Nephron progenitor cell (in vitro differentiated cells): ENCODE measurements around the gene GALNS.

ENCODE experiments used
- DNase-seq: peaks from one replicate; pipeline ENCODE4 v3.0.0; 2021
- H3K27ac Mint-ChIP-seq: 2 replicates; pipeline ENCODE4 v1.8.0; 2021; ENCODE audit warnings: mild to moderate bottlenecking, moderate library complexity, mixed read lengths
- H3K27me3 Mint-ChIP-seq: 2 replicates; pipeline ENCODE4 v1.8.0; 2021; ENCODE audit warnings: mild to moderate bottlenecking, low read depth, mixed read lengths; ENCODE audit not compliant: poor library complexity
- H3K36me3 Mint-ChIP-seq: 2 replicates; pipeline ENCODE4 v1.8.0; 2021; ENCODE audit warnings: low read depth, mixed read lengths
- H3K4me1 Mint-ChIP-seq: 2 replicates; pipeline ENCODE4 v1.8.0; 2021; ENCODE audit warnings: mixed read lengths
- H3K4me3 Mint-ChIP-seq: 2 replicates; pipeline ENCODE4 v1.8.0; 2021; ENCODE audit warnings: mild to moderate bottlenecking, moderate library complexity, mixed read lengths
- H3K9me3 Mint-ChIP-seq: 2 replicates; pipeline ENCODE4 v1.8.0; 2021; ENCODE audit warnings: mild to moderate bottlenecking, moderate library complexity, mixed read lengths
- TF ChIP-seq, protein P1 (sequence below): fragments of 200-600 bp; sonication (generic); IDR thresholded peaks from 2 replicates; pipeline ENCODE4 v1.5.0; 2021; ENCODE audit warnings: antibody characterized with exemption

The GALNS gene

DNA sequence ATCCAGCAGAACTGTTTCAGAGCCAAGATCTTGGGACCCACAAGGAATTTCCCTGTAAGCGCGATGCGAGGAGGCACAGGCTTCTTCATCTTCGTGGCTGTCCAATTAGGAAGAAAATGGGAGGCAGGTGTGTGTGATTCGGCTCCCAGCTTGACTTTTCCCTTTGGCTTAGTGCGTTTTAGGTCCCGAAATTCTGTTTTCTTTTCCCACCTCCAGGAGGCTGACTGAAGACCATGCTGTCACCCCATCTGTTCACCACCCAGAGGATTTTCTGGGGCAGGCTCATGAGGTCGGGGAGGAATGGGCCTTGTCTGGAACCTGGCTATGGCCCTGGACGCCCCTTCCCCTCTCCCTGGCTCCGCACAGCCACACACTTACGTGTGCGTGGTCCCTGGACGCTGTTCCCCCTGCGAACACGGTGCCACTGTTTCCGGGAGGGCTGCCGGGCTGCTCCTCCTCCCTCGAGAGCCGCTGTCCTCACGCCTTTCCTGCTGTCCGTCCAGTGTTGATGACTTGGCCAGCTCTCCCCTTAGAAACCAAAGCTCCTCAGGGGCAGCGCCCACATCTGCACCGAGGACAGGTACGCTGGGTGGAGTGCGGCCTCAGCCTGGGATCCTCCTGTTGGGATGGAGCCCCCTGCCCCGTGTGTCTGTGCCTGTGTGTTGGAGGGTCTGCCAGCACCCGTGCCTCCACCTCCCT is 12.4 kb upstream of the GALNS start:
- H3K36me3 Mint-ChIP-seq, result no peaks in the 10 kb centered on the region
- H3K9me3 Mint-ChIP-seq, result no peaks in the 10 kb centered on the region
- TF ChIP-seq, protein P1, sequence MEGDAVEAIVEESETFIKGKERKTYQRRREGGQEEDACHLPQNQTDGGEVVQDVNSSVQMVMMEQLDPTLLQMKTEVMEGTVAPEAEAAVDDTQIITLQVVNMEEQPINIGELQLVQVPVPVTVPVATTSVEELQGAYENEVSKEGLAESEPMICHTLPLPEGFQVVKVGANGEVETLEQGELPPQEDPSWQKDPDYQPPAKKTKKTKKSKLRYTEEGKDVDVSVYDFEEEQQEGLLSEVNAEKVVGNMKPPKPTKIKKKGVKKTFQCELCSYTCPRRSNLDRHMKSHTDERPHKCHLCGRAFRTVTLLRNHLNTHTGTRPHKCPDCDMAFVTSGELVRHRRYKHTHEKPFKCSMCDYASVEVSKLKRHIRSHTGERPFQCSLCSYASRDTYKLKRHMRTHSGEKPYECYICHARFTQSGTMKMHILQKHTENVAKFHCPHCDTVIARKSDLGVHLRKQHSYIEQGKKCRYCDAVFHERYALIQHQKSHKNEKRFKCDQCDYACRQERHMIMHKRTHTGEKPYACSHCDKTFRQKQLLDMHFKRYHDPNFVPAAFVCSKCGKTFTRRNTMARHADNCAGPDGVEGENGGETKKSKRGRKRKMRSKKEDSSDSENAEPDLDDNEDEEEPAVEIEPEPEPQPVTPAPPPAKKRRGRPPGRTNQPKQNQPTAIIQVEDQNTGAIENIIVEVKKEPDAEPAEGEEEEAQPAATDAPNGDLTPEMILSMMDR, result no peak
- peaks cover 21% of the 10 kb centered on the region for H3K4me1 Mint-ChIP-seq
- no peak overlapping the region for H3K4me3 Mint-ChIP-seq
- H3K27me3 Mint-ChIP-seq, result peaks cover 3% of the 10 kb centered on the region
- DNase-seq, result no peak
- peak overlapping the region; percentile 66 for H3K27ac Mint-ChIP-seq

DNA sequence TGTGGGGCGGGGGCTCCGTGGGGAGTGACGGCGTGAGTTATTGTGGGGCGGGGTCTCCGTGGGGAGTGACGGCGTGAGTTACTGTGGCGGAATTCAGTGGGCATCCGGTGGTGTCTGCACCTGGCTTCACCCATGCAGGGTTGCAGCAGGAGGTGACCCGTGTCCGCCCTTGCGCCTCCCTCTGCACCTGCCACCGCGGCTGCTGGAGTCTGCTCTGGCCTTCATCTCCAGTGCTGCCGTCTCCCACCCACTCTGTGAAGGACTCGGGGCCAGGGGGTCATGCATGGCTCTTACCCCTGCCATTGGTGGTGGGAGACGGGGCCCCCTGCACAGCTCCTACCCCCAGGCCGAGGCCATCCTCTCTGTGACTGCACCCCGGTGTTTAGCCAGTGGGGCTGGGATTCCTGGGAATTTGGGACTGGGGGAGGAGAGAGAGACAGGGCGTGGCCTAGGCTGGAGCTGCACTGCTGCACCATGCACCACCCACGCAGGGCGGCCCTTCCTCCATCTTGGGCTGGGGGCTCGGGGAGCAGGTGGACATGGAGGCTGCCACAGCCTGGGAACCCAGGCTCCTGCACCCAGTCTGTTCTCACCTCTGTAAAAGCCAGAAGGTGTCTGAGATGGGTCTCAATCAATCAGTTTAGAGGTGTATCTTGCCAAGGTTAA is 11.0 kb upstream of the GALNS start:
- DNase-seq, result no peak
- peaks cover 21% of the 10 kb centered on the region for H3K4me1 Mint-ChIP-seq
- no peak overlapping the region for H3K27ac Mint-ChIP-seq
- H3K36me3 Mint-ChIP-seq, result no peaks in the 10 kb centered on the region
- H3K9me3 Mint-ChIP-seq, result no peaks in the 10 kb centered on the region
- TF ChIP-seq, protein P1, result no peak
- H3K4me3 Mint-ChIP-seq, result no peak overlapping the region
- H3K27me3 Mint-ChIP-seq, result peaks cover 3% of the 10 kb centered on the region

DNA sequence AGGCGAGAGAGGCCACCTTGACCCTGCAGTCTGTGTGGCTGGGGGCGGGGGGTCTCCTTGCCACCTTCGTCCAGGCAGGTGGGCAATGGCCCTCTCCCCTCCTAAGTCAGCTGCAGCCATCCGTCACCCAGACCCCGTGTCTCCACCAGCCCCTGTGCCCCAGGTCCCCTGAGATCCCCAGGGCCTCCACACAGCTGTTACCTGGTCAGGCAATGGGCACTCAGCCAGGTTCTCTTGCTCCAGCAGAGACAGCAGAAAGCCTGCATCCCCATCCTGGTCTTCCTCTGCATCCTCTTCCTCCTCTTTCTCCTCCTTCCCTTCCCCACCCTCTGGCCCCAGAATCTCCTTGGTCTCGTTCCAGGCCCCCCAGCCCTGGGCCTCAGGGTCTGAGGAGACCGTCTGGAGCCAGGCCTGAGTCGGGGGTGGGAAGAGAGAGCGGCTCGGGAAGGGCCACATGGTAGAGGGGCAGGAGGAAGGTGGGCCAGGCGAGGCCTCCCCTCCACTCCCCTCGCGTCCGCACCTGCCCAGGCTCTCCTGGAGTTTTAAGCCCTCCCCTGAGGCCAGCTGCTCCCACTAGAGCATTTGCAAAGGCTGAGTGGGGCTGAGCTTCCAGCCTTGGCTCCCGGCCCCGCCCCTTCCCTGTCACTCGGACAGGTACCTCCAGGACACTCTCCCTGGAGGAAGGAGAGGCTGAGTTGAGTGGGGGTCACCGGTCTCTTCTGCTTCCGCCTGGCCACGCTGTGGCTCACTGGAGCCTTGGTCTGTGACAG is 9.6 kb upstream of the GALNS start, which contains the start of gene PABPN1L:
Gene PABPN1L, minus strand, starts transcription at position 510 of the 770 bp plus-strand sequence. Its CDS starts 54 bp downstream, at position 456.
- no peaks in the 10 kb centered on the region for H3K9me3 Mint-ChIP-seq
- H3K4me1 Mint-ChIP-seq, result peaks cover 20% of the 10 kb centered on the region
- H3K4me3 Mint-ChIP-seq, result no peak within 1 kb of the TSS
- H3K27ac Mint-ChIP-seq, result no peak within 1 kb of the TSS
- peaks cover 3% of the 10 kb centered on the region for H3K27me3 Mint-ChIP-seq
- TF ChIP-seq, protein P1, result no peak
- H3K36me3 Mint-ChIP-seq, result no peaks in the 10 kb centered on the region
- no peak for DNase-seq

DNA sequence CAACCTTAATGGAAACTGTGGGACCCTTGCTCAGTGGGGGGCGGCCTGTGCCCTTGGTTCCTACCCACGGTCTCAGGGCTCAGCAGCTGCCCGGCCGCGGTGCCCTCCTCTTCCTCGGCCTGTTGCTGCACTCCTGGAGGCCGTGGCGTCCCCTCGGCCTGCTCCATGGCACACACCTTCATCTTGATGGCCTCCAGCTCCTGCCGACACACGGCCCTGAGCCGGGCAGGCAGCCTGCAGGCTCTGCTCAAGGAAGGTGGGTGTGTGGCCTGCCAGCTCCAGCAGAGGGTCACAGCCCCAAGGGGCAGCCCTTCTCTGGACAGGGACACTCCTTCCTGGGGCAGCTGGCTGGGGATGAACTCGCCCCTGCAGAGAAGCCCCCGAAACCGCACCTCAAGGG is 9.0 kb upstream of the GALNS start:
- no peak overlapping the region for H3K27ac Mint-ChIP-seq
- H3K27me3 Mint-ChIP-seq, result peaks cover 3% of the 10 kb centered on the region
- TF ChIP-seq, protein P1, result no peak
- peaks cover 14% of the 10 kb centered on the region for H3K4me1 Mint-ChIP-seq
- H3K9me3 Mint-ChIP-seq, result no peaks in the 10 kb centered on the region
- no peak for DNase-seq
- no peak overlapping the region for H3K4me3 Mint-ChIP-seq
- no peaks in the 10 kb centered on the region for H3K36me3 Mint-ChIP-seq

DNA sequence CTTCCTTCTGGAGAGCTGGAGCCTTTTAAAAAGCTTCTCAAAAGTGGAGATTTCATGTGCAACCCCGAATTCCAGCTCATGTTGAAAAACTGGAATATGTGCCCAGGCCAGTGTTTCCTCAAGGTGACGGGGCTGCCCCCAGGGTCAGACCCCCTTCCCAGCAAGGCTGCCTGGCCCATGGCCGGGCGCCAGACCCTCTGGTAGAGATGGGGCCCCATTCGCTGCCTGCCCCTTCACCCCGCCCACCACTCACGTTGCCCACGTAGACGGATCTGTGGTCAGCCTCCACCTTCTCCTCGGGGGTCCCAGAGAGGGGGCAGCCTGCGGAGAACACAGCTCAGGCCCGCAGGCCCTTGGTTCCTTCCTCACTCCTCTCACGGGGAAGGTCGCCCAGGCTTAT is 8.6 kb upstream of the GALNS start:
- Mint-ChIP-seq H3K27ac (no peak overlapping the region), H3K27me3 (peaks cover 3% of the 10 kb centered on the region), H3K9me3 (no peaks in the 10 kb centered on the region), H3K36me3 (no peaks in the 10 kb centered on the region), H3K4me1 (peaks cover 11% of the 10 kb centered on the region), H3K4me3 (no peak overlapping the region)
- no peak for DNase-seq
- TF ChIP-seq, protein P1, result no peak
